Subcutaneous adipose tissue (tissue), 4 donors: ENCODE measurements around the gene ARAP2. TPM values are rescaled to one million over a fixed set of nuclear protein-coding genes. Genes with fewer than 3 reads are reported as not detected.

Source experiments
- CTCF ChIP-seq: fragments of 450-650 bp; IDR thresholded peaks from one replicate; pipeline ENCODE4 v1.5.1; 2016; ENCODE audit warnings: low read depth, mild to moderate bottlenecking, control low read depth, antibody characterized with exemption, moderate library complexity
- total RNA-seq, 4 donors: library from RNA; depleted of rRNA; stranded (reverse); fragments of >200 nt; gene quantifications; one replicate each; pipeline ENCODE4 v1.1.0, GENCODE V29; 2016

The ARAP2 gene
- total RNA-seq, 4 donors from 2014 or later = 23.6 to 60.8 (median 34.4) TPM

DNA sequence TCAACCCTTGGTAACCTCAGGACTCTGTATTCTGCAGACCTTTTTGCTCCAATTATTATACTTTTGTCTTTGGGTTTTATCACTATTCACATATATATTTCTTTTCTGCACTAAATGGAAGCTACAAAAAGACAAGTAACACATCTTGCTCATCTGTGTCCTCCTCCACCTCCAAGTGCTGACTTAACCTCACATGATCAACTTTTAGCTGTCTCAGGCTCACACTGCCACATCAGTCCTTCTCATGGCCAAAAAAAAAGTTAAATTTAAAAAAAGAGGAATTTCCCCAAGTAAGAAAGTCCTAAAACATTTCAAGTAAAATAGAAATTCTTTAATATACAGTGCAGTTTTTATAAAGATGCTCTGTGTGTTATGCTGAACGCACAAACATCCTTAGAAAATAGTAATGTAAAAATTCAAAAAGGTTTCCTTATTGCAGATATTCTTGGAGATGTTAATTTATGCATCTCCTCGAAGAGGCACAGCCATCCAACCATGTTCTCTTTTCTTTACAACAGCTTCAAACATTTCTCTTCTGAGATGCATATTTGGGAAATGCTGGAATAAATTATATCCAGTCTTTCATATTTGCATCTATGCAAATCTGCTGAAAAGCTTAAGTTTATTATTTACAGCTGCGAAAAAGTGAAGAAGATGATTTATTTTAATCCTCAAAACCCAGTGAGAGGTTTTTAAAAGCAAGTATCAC lies 37.6 kb downstream of the ARAP2 start:
- TF ChIP-seq CTCF = no peak

DNA sequence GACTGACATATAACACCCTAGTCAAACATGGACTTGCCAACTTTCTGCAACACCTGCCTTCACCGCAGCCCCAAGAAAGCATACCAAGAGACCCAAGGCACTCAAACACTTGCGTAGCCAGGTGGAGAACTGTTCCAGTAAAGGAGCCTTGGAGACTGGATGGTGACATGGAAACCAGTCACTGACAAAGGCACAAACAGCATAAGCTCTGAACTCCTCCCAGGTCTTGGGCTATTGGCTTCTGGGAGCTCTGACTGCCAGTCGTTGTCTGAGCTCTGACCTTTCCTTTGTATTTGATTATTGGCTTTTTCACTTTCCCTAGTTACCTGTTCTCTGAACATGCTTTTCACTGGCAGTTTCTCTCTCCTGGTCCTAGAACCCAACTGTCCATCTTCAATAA lies 38.3 kb downstream of the ARAP2 start:
- no peak for TF ChIP-seq CTCF

DNA sequence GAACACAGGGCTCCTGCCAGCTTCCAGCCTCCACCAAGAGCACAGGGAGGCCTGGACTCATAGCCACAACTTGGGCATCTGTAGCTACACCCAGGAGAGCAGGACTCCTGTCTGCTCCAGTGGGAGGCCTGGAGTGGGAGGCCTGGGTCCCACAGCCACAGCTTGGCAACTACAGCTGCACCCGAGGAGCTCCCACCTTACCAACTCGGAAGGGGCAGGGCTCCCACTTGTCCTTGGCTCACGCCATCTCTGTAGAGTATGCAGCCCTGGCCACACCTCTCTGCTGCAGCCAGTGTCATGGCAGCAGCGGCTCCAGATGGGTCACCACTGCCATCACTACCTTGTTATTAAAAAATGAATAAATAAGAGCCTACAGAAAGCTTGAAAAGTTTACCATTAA lies 45.5 kb downstream of the ARAP2 start:
- no peak for TF ChIP-seq CTCF

DNA sequence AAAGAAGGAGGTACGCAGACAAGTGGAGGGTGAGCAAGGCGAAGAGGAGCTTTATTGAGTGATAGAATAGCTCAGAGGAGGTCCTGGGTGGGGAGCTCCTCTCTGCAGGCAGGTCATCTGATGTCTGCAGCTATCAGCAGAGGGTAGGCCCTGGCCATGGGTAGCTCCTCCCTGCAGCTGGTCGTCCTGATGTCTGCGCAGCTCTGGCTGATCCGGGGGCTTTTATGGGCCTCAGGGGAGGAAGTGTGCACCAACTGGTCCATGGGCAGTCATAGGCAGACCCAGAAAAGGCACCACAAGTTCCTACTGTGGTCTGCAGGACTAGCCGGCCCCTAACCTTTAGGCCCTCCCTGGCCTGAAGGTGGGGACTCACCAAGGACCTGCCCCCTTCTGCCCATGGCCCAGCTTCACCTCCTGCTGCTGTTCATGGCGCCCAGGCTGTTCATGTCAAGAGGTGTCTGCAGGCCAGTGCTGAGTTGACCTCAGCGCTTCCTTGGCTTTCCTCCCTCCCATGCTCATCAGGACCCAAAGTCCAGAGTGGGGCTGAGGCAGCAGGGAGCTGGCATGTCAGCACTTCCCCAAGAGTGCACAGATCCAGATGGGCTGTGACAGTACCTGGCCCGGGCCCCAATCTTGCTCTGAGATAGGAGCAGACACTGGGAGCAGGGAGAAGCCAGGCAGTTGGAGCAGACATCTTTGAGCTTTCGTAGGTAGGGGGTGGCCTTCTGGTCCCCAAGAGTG lies 46.1 kb downstream of the ARAP2 start:
- TF ChIP-seq CTCF = no peak

GRCh38 chr4:36197501-36197900 lies 46.8 kb downstream of the ARAP2 start:
- no peak for TF ChIP-seq CTCF

- TF ChIP-seq CTCF = no peak
Observed at GRCh38 chr4:36196145-36196913, 48.0 kb downstream of the ARAP2 start.

- TF ChIP-seq CTCF = no peak
Observed at GRCh38 chr4:36192922-36193321, 51.4 kb downstream of the ARAP2 start.
